Right lobe of liver (tissue), 4 donors: ENCODE results near the gene DPP10.

Experiments used
- CTCF ChIP-seq, 4 donors: fragments of 200-600 bp in 3 of 4; fragments of 450-650 bp in 1 of 4; IDR thresholded peaks; one replicate each; pipeline versions ENCODE4 v1.5.1 to v1.8.0; 2016 to 2022; ENCODE audit warnings: antibody characterized with exemption in 4 of 4, mild to moderate bottlenecking in 2 of 4
- POLR2A ChIP-seq: fragments of 450-650 bp; IDR thresholded peaks from one replicate; pipeline ENCODE4 v1.6.1; 2017; ENCODE audit warnings: antibody characterized with exemption, mild to moderate bottlenecking
- donor health status: DM: no; HTN: no; CAD: no.
- donor health status: DM: no; HTN: no; CAD: no.
- donor health status: DM: no; HTN: yes; CAD: no.

- no peak for TF ChIP-seq CTCF (IDR thresholded peaks at IDR 0.05)
- no peak for TF ChIP-seq POLR2A
These were observed 257.0 kb downstream of the DPP10 start for GRCh38 chr2:114699423-114699944.
